Measurements from ENCODE around the gene RDH8. TPM values are rescaled to one million over a fixed set of nuclear protein-coding genes. Genes with fewer than 3 reads are reported as not detected.
"Not testable (repeated sequence)": the region's sequence is repeated elsewhere in the genome, so short reads cannot be mapped to it uniquely, and the experiment has no call there.

Gene RDH8
- total RNA-seq, 5 donors from 2014 or later (not counting 1 experiment from before 2014, with no cell fraction given), result not detected

DNA sequence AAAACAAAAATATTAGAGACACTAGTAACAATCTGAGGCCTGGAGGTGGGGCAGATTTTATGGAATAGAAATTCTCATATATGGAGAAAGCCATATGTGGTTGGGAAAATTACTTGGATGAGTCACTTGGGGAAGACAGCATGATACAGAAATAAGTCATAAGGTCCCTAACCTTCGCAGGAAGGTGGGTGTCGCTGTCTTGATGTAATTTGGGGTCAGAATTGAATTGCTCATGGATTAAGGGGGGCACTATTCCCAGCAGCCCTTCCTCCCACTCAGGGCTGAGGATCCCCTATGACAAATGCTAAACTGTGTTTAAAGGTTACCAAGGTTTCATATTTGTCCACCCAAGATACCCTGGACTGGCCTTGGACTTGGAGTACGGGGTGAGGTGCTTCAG is 5.0 kb downstream of the RDH8 start:
- H3K4me1 ChIP-seq (ENCODE audit: control insufficient read depth in 1 of 2, extremely low read depth in 1 of 2, insufficient read depth in 2 of 2, low read length in 2 of 2), result no peaks in the 10 kb centered on the region
- H3K4me3 Mint-ChIP-seq, result no peak overlapping the region
- H3K4me1 Mint-ChIP-seq, result no peaks in the 10 kb centered on the region
- no CpG with 5 or more reads among the region's 3 CpGs for WGBS (ENCODE audit: insufficient coverage)
- H3K27ac ChIP-seq (ENCODE audit: low read length), result no peak overlapping the region
- H3K27me3 ChIP-seq (replicated peaks in 1 of 2; ENCODE audit: control insufficient read depth in 2 of 2, extremely low read depth in 1 of 2, insufficient read depth in 2 of 2, low read length in 1 of 2), result peaks cover 2 to 18% of the 10 kb centered on the region in 2 experiments
- no peak overlapping the region for H3K4me3 ChIP-seq (ENCODE audit: control insufficient read depth in 1 of 2, extremely low read depth in 1 of 2, low read length in 1 of 2)
- H3K27me3 Mint-ChIP-seq, result peaks cover 17 to 29% of the 10 kb centered on the region in 2 donors
- H3K36me3 Mint-ChIP-seq, result no peaks in the 10 kb centered on the region
- H3K36me3 ChIP-seq (ENCODE audit: control insufficient read depth in 2 of 2, extremely low read depth in 1 of 2, insufficient read depth in 1 of 2, low read length in 1 of 2), result no peaks in the 10 kb centered on the region
- ATAC-seq (replicated peaks in 1 of 4) (no peak), DNase-seq (no peak)
- no peak overlapping the region for H3K27ac Mint-ChIP-seq
- no peaks in the 10 kb centered on the region for H3K9me3 Mint-ChIP-seq
- ChIA-PET POLR2A (no interaction called here), CTCF (no interaction called here)
- no peaks in the 10 kb centered on the region for H3K9me3 ChIP-seq

DNA sequence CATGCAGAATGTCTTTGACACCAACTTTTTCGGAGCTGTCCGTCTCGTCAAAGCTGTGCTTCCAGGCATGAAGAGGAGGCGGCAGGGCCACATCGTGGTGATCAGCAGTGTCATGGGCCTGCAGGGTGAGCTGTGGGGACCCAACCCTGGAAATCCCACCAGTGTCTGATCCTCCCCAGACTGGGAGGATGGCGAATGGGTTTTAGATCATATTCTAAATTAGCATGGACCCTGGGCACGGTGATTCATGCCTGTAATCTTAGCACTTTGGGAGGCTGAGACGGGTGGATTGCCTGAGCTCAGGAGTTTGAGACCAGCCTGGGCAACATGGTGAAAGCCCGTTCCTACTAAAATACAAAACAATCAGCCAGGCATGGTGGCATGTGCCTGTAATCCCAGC is 5.5 kb downstream of the RDH8 start:
- DNase-seq (no peak), ATAC-seq (replicated peaks in 1 of 4) (no peak)
- H3K9me3 ChIP-seq, result no peaks in the 10 kb centered on the region
- no peaks in the 10 kb centered on the region for H3K4me1 ChIP-seq (ENCODE audit: control insufficient read depth in 1 of 2, extremely low read depth in 1 of 2, insufficient read depth in 2 of 2, low read length in 2 of 2)
- H3K27ac Mint-ChIP-seq, result no peak overlapping the region
- H3K36me3 ChIP-seq (ENCODE audit: control insufficient read depth in 2 of 2, extremely low read depth in 1 of 2, insufficient read depth in 1 of 2, low read length in 1 of 2), result no peaks in the 10 kb centered on the region
- 75% methylated on average over 8 of the region's 9 CpGs for WGBS (ENCODE audit: insufficient coverage)
- H3K27me3 ChIP-seq (replicated peaks in 1 of 2; ENCODE audit: control insufficient read depth in 2 of 2, extremely low read depth in 1 of 2, insufficient read depth in 2 of 2, low read length in 1 of 2), result peaks cover 2 to 14% of the 10 kb centered on the region in 2 experiments
- no peak overlapping the region for H3K4me3 ChIP-seq (ENCODE audit: control insufficient read depth in 1 of 2, extremely low read depth in 1 of 2, low read length in 1 of 2)
- H3K4me3 Mint-ChIP-seq, result no peak overlapping the region
- ChIA-PET CTCF (no interaction called here), POLR2A (no interaction called here)
- H3K9me3 Mint-ChIP-seq, result no peaks in the 10 kb centered on the region
- H3K4me1 Mint-ChIP-seq, result no peaks in the 10 kb centered on the region
- peaks cover 15 to 24% of the 10 kb centered on the region in 2 donors for H3K27me3 Mint-ChIP-seq
- no peak overlapping the region for H3K27ac ChIP-seq (ENCODE audit: low read length)
- H3K36me3 Mint-ChIP-seq, result no peaks in the 10 kb centered on the region

- H3K36me3 Mint-ChIP-seq, result no peaks in the 10 kb centered on the region
- ATAC-seq (replicated peaks in 1 of 4), result no peak
- no peaks in the 10 kb centered on the region for H3K9me3 Mint-ChIP-seq
- no peak overlapping the region for H3K4me3 Mint-ChIP-seq
- H3K27me3 Mint-ChIP-seq, result peaks cover 15 to 20% of the 10 kb centered on the region in 2 donors
- 77% methylated on average over 2 of the region's 5 CpGs for WGBS (ENCODE audit: insufficient coverage)
- no peak for DNase-seq
- H3K4me1 Mint-ChIP-seq, result no peaks in the 10 kb centered on the region
- Histone ChIP-seq H3K4me1 (ENCODE audit: control insufficient read depth in 1 of 2, extremely low read depth in 1 of 2, insufficient read depth in 2 of 2, low read length in 2 of 2) (no peaks in the 10 kb centered on the region), H3K27ac (ENCODE audit: low read length) (no peak overlapping the region), H3K36me3 (ENCODE audit: control insufficient read depth in 2 of 2, extremely low read depth in 1 of 2, insufficient read depth in 1 of 2, low read length in 1 of 2) (no peaks in the 10 kb centered on the region), H3K4me3 (ENCODE audit: control insufficient read depth in 1 of 2, extremely low read depth in 1 of 2, low read length in 1 of 2) (no peak overlapping the region), H3K27me3 (replicated peaks in 1 of 2; ENCODE audit: control insufficient read depth in 2 of 2, extremely low read depth in 1 of 2, insufficient read depth in 2 of 2, low read length in 1 of 2) (peaks cover under 1 to 14% of the 10 kb centered on the region in 2 experiments), H3K9me3 (no peaks in the 10 kb centered on the region)
- no peak overlapping the region for H3K27ac Mint-ChIP-seq
- POLR2A ChIA-PET, result no interaction called here
- CTCF ChIA-PET, result no interaction called here
Measured at GRCh38 chr19:10019246-10019645, 6.0 kb downstream of the RDH8 start.

DNA sequence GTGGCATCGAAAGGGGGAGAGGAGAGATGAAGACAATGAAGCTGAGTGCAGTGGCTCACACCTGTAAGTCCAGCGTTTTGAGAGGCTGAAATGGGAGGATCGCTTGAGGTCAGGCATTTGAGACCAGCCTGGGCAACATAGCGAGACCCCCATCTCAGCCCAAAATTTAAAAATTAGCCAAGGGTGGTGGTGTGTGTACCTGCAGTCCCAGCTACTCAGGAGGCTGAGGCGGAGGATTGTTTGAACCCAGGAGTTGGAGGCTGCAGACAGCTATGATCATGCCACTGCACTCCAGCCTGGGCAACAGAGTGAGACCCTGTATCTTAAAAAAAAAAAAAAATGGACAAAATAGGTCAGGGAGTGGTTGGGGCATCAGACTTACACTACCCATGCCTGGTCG is 7.6 kb downstream of the RDH8 start:
- Histone ChIP-seq H3K4me3 (ENCODE audit: control insufficient read depth in 1 of 2, extremely low read depth in 1 of 2, low read length in 1 of 2) (no peak overlapping the region), H3K27ac (ENCODE audit: low read length) (no peak overlapping the region), H3K27me3 (replicated peaks in 1 of 2; ENCODE audit: control insufficient read depth in 2 of 2, extremely low read depth in 1 of 2, insufficient read depth in 2 of 2, low read length in 1 of 2) (peaks cover 0 to 14% of the 10 kb centered on the region in 2 experiments), H3K36me3 (ENCODE audit: control insufficient read depth in 2 of 2, extremely low read depth in 1 of 2, insufficient read depth in 1 of 2, low read length in 1 of 2) (no peaks in the 10 kb centered on the region), H3K4me1 (ENCODE audit: control insufficient read depth in 1 of 2, extremely low read depth in 1 of 2, insufficient read depth in 2 of 2, low read length in 2 of 2) (no peaks in the 10 kb centered on the region), H3K9me3 (no peaks in the 10 kb centered on the region)
- CTCF ChIA-PET, result no interaction called here
- Mint-ChIP-seq H3K4me1 (no peaks in the 10 kb centered on the region), H3K36me3 (no peaks in the 10 kb centered on the region), H3K9me3 (no peaks in the 10 kb centered on the region), H3K27ac (no peak overlapping the region), H3K4me3 (no peak overlapping the region), H3K27me3 (peaks cover 15% of the 10 kb centered on the region in 2 donors)
- DNase-seq (no peak), ATAC-seq (replicated peaks in 1 of 4) (no peak)
- 62% methylated on average over 2 of the region's 6 CpGs for WGBS (ENCODE audit: insufficient coverage)
- POLR2A ChIA-PET, result no interaction called here

DNA sequence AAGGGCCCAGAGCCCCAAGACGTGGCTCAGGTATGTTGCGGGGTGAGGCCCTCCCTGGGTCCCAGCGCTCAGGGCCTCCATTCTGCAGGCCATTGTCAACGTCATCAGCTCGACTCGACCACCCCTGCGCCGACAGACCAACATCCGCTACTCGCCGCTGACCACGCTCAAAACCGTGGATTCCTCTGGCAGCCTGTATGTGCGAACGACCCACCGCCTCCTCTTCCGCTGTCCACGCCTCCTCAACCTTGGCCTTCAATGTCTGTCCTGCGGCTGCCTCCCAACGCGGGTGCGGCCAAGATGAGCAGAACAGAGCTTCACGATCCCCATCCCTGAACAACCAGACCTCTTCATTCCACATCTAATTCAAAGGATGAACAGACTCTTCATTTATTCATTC is 8.2 kb downstream of the RDH8 start:
- H3K4me1 Mint-ChIP-seq, result no peaks in the 10 kb centered on the region
- Histone ChIP-seq H3K27me3 (replicated peaks in 1 of 2; ENCODE audit: control insufficient read depth in 2 of 2, extremely low read depth in 1 of 2, insufficient read depth in 2 of 2, low read length in 1 of 2) (peaks cover 1 to 17% of the 10 kb centered on the region in 2 experiments), H3K4me1 (ENCODE audit: control insufficient read depth in 1 of 2, extremely low read depth in 1 of 2, insufficient read depth in 2 of 2, low read length in 2 of 2) (no peaks in the 10 kb centered on the region), H3K27ac (ENCODE audit: low read length) (no peak overlapping the region), H3K4me3 (ENCODE audit: control insufficient read depth in 1 of 2, extremely low read depth in 1 of 2, low read length in 1 of 2) (no peak overlapping the region), H3K9me3 (no peaks in the 10 kb centered on the region), H3K36me3 (ENCODE audit: control insufficient read depth in 2 of 2, extremely low read depth in 1 of 2, insufficient read depth in 1 of 2, low read length in 1 of 2) (no peaks in the 10 kb centered on the region)
- POLR2A ChIA-PET, result no interaction called here
- H3K9me3 Mint-ChIP-seq, result no peaks in the 10 kb centered on the region
- CTCF ChIA-PET, result no interaction called here
- 87% methylated on average over 23 of the region's 23 CpGs for WGBS (ENCODE audit: insufficient coverage)
- H3K36me3 Mint-ChIP-seq, result no peaks in the 10 kb centered on the region
- ATAC-seq (replicated peaks in 1 of 4), result no peak
- peaks cover 16 to 17% of the 10 kb centered on the region in 2 donors for H3K27me3 Mint-ChIP-seq
- H3K27ac Mint-ChIP-seq, result no peak overlapping the region
- no peak for DNase-seq
- no peak overlapping the region for H3K4me3 Mint-ChIP-seq

- H3K27ac ChIP-seq (ENCODE audit: low read length), result no peak overlapping the region
- POLR2A ChIA-PET, result no interaction called here
- no peaks in the 10 kb centered on the region for H3K4me1 ChIP-seq (ENCODE audit: control insufficient read depth in 1 of 2, extremely low read depth in 1 of 2, insufficient read depth in 2 of 2, low read length in 2 of 2)
- peaks cover 3 to 18% of the 10 kb centered on the region in 2 experiments for H3K27me3 ChIP-seq (replicated peaks in 1 of 2; ENCODE audit: control insufficient read depth in 2 of 2, extremely low read depth in 1 of 2, insufficient read depth in 2 of 2, low read length in 1 of 2)
- Mint-ChIP-seq H3K27me3 (peaks cover 16 to 17% of the 10 kb centered on the region in 2 donors), H3K36me3 (no peaks in the 10 kb centered on the region), H3K4me1 (no peaks in the 10 kb centered on the region), H3K27ac (no peak overlapping the region), H3K4me3 (no peak overlapping the region), H3K9me3 (no peaks in the 10 kb centered on the region)
- H3K9me3 ChIP-seq, result no peaks in the 10 kb centered on the region
- CTCF ChIA-PET, result no interaction called here
- no peaks in the 10 kb centered on the region for H3K36me3 ChIP-seq (ENCODE audit: control insufficient read depth in 2 of 2, extremely low read depth in 1 of 2, insufficient read depth in 1 of 2, low read length in 1 of 2)
- DNase-seq, result no peak
- no CpG with 5 or more reads among the region's 2 CpGs for WGBS (ENCODE audit: insufficient coverage)
- ATAC-seq (replicated peaks in 1 of 4), result no peak
- no peak overlapping the region for H3K4me3 ChIP-seq (ENCODE audit: control insufficient read depth in 1 of 2, extremely low read depth in 1 of 2, low read length in 1 of 2)
Measured at GRCh38 chr19:10021863-10022262, 8.6 kb downstream of the RDH8 start.

- H3K27ac Mint-ChIP-seq; H3K4me3 Mint-ChIP-seq; CTCF ChIA-PET; H3K9me3 Mint-ChIP-seq; DNase-seq; POLR2A ChIA-PET; H3K4me1 Mint-ChIP-seq; H3K36me3 ChIP-seq (ENCODE audit: control insufficient read depth in 2 of 2, extremely low read depth in 1 of 2, insufficient read depth in 1 of 2, low read length in 1 of 2); ATAC-seq (replicated peaks in 1 of 4); H3K27ac ChIP-seq (ENCODE audit: low read length); H3K4me1 ChIP-seq (ENCODE audit: control insufficient read depth in 1 of 2, extremely low read depth in 1 of 2, insufficient read depth in 2 of 2, low read length in 2 of 2); H3K4me3 ChIP-seq (ENCODE audit: control insufficient read depth in 1 of 2, extremely low read depth in 1 of 2, low read length in 1 of 2); H3K9me3 ChIP-seq; H3K36me3 Mint-ChIP-seq: not testable (repeated sequence)
- H3K27me3 ChIP-seq (replicated peaks in 1 of 2; ENCODE audit: control insufficient read depth in 2 of 2, extremely low read depth in 1 of 2, insufficient read depth in 2 of 2, low read length in 1 of 2), result peaks cover 4 to 24% of the 10 kb centered on the region in 2 experiments
- WGBS (ENCODE audit: insufficient coverage), result 92% methylated on average over 2 of the region's 5 CpGs
- H3K27me3 Mint-ChIP-seq, result peaks cover 15 to 21% of the 10 kb centered on the region in 2 donors
Measured at GRCh38 chr19:10023096-10023495, 9.8 kb downstream of the RDH8 start.

Measured in T-cell (primary cell).